Inferior parietal cortex (tissue), 1 donor: ENCODE data around the gene ARHGAP26.
A peak's percentile ranks its signal among the peaks of the same experiment; 100 is the strongest.

Experiments used
- DNase-seq: peaks from one replicate; pipeline ENCODE4 v3.0.0-alpha.2; 2016; ENCODE audit errors: extremely low spot score

The ARHGAP26 gene

DNA sequence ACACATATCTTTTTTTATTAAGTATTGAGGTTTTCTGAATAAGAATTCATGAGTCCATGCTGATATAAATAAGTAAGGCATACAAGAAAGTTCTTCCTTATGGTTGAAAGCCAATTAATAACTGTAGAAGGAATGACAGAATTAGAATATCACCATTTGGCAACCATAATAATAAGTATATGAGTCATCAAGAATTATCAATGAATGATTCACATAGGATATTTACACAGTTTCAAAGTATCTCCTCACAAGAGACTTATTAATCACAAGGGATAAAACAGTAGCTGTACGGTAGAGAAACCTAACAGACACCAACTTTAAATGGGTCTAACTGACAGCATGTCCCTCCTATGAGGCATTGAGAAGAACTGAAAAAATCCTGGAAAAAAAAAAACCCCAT, 471.7 kb downstream of the ARHGAP26 start:
- DNase-seq: no peak

DNA sequence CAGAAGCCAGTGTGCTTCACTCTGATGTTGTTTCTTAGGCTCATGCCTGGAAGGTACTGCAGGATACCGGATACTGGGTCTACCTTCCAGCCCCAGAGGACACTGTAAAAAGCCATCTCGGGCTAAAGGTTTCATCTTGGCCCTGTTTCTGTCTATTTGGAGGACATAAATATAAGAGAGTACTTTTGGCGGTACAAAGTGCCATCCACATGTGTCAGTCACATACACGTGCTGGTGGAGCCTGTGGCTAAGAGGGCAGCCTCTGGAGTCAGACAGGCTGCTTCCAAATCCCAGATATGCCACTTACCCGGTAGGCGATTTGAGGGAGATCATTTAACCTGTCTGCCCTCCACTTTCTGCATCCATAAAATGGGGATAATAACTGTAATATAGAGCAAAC, 472.9 kb downstream of the ARHGAP26 start:
- no peak for DNase-seq

GRCh38 chr5:143244000-143244736, 474.0 kb downstream of the ARHGAP26 start:
- DNase-seq: peak; percentile 19

DNA sequence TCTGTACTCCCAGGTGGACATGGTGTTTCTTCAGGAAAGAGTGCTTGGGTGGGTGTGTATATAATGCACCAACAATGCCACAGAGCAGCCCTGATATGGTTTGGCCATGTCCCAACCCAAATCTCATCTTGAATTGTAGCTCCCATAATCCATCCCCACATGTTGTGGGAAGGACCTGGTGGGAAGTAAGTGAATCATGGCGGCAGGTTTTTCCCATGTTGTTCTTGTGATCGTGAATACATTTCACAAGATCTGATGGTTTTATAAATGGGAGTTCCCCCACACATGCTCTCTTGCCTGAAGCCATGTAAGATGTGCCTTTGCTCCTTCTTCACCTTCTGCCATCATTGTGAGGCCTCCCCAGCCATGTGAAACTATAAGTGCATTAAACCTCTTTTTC, 474.8 kb downstream of the ARHGAP26 start:
- DNase-seq: no peak

DNA sequence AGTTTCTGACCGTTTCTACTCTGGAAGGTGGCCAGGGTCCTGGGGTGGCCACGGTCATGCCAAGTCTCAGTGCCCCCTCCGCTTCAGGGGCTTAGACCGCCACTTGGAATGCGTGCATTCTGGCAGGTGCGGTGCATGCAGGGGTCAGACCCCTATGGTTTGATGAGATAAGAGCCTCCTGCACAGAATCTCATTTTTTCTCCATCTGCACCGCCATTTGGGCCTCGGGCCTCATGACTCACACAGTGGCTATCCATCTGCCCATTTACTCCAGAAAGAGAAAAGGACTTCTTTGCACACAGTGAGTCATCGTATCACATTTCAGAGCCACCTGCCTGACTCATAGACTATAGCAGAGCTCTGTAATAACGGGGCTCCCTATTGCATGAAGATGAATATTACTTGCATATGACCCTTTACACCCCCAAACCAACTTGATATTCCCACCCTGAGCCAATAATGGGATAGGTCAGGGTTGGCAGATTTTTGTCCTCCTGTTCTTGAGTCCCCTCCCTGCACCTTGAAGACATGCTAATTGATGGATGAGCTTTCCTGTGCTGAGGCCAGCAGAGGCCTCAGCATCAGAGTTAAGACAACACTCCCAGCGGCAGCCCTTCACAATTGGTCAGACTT, 475.9 kb downstream of the ARHGAP26 start:
- DNase-seq: peak; percentile 67

DNA sequence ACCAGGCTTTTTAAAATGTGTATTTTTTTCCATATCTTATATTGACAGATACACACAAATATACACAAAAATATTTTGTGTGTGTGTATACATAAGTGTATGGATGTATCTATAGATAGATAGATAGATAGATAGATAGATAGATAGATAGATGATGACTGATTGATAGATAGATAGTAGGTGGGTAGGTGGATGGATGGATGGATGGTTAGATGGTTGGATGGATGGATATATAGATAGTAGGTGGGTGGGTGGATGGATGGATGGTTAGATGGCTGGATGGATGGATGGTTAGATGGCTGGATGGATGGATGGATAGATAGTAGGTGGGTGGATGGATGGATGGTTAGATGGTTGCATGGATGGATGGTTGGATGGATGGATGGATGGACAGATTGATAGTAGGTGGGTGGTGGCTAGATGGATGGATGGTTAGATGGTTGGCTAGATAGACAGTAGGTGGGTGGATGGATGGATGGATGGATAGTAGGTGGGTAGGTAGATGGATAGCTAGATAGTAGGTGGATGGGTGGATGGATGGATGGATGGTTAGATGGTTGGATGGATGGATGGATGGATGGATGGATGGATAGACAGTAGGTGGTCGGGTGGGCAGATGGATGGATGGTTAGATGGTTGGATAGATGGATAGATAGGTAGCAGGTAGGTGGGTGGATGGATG, 477.1 kb downstream of the ARHGAP26 start:
- no peak for DNase-seq

GRCh38 chr5:143248391-143248790, 478.2 kb downstream of the ARHGAP26 start:
- no peak for DNase-seq

DNA sequence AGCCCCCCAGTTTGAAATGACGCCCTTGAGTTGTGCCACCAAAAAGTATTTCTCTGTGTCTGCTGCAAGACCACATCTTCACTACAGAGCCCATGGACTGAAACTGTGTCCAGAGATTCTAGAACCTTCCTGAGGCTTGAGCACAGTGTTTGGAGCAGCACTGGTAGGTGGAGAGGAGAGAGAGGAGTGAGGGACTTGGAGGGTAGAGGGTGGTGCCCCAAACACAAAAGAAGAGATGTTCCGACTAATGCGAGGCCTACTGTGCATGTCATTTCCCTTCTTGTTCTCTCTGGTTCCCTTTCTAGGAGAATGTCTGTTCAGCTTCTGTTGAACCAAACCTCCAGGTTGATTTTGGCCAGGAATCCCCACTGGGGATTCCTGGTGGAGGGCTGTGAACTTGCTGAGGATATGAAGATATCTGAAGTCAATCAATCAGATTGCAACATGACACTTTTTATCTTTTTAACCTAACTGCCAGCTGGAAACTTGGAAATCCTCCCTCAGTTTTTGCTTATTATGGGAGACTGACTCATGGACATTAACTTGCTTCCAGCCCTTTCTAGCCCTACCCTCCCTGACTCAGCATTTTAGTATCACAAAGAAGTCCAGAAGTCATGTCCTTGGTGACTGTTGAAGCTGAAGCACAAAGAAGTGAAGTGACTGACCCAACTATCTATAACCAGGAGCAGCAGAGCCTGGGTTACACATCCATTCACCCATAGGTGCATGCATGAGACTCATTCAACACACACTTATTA, 478.8 kb downstream of the ARHGAP26 start:
- DNase-seq: no peak

DNA sequence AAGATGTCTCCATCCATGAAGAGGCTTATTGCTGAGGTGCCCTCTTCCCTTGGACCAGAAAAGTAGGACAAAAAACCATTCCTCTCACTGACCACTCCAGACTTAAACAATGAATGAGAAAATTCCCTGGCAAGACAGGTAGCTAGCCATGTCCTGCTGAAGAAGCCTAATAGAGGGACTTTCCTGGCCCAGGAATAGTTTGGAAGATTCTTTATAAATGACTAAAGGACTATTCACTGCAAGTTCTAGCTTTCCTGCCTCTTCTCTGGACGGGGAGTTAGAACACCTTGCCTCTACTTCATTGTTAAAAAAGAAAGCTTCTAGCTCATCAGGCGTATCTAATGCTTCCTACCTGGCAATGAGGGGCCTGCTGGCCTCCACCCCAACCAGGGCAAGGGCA, 479.7 kb downstream of the ARHGAP26 start:
- no peak for DNase-seq

GRCh38 chr5:143251190-143251589, 481.0 kb downstream of the ARHGAP26 start:
- no peak for DNase-seq

GRCh38 chr5:143251946-143252345, 481.8 kb downstream of the ARHGAP26 start:
- DNase-seq: no peak

DNA sequence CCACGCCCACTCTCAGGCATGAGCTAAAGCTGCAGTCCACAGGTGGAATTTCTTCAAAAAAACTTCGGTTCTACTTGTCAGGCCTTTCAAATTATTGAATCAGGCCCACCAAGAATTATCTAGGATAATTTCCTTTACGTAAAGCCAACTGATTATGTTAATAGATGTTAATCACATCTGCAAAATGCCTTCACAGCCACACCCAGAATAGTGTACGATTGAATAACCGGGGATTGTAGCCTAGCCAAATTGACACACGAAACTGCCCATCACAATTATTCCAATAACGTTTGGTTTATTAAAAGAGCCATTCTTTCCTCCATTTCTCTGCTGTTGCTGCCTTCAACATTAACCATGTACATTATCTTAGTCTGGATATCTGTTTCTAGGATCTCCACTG, 484.6 kb downstream of the ARHGAP26 start:
- no peak for DNase-seq

DNA sequence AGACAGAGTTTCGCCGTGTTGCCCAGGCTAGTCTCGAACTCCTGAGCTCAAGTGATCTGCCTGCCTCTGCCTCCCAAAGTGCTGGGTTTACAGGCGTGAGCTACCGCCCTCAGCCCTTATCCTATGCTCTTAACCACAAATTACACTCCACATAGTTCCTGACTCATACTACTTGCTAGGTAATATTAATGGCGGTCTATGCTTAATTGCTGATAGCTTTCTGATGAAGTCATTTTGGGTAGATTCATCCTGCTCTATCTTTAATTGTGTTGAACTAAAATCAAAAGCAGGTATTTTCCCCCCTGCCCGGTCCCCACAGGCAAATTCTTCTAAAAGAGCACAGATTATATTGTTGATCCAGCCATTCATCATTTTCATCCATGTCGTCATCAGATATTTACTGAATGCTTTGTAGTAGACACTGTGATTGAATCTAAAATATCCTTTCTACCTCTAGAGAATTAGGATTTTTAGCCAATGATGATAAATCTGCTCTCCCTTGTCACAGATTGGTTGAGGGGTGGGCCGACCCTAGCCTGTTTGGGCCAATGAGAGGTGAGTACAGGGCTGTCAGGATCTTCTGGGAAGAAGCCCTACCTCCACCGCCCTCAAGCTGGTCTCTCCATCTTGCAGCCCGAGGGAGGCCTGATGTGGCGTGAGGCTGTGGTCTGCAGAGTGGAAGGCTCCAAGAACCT, 488.5 kb downstream of the ARHGAP26 start:
- no peak for DNase-seq

GRCh38 chr5:143259254-143259605, 489.1 kb downstream of the ARHGAP26 start:
- no peak for DNase-seq

DNA sequence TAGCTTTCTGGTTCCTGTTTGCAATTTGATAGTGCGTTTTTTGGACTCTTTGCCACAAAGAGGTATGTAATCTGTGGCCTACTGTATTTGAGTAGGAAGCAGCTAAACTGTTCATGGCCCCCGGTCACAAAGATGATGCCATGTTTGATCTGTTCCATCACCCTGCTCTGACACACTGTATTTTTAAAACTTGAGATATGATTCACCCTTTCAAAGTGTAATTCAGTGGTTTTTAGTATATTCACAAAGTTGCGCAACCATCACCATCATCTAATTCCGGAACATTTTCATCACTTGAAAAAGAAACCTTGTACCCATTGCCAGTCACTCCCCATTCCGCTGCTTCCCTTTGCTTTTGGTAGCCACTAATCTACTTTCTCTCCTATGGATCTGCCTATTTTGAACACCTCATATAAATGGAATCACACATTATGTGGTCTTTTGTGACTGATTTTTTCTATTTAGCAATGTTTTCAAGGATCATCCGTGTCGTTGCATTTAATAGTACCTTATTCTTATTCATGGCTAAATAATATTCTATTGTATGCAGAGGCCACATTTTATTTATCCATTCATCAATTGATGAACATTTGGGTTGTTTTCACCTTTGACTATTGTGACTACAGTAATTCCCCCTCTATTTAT, 491.7 kb downstream of the ARHGAP26 start:
- no peak for DNase-seq

DNA sequence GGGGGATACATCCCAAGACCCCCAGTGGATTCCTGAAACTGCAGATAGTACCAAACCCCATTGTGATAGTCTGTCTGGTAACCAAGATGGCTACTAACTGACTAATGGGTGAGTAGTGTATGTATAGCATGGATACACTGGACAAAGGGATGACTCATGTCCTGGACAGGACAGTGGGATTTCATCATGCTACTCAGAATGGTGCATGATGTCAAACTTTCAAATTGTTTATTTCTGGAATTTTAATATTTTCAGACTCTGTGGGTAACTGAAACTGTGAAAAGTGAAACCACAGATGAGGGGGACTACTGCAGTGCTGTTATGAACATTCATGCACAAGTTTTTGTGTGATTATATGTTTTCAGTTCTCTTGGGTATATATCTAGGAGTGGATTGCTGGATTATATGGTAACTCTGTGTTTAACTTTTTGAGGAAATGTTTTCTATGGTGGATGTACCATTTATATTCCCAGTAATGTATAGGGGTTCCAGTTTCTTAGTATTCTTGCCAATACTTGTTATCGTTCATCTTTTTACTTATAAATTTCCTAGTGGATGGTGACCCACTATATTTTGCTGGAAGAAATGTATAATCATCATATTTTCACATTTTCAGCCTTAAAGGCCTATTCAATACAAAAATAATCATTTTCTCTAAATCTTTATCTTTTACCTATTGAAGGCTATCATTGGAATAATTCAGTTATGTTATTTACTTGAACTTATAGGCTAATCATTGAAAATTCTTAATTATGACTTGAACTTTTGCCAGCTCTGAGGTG, 492.4 kb downstream of the ARHGAP26 start:
- DNase-seq: no peak

DNA sequence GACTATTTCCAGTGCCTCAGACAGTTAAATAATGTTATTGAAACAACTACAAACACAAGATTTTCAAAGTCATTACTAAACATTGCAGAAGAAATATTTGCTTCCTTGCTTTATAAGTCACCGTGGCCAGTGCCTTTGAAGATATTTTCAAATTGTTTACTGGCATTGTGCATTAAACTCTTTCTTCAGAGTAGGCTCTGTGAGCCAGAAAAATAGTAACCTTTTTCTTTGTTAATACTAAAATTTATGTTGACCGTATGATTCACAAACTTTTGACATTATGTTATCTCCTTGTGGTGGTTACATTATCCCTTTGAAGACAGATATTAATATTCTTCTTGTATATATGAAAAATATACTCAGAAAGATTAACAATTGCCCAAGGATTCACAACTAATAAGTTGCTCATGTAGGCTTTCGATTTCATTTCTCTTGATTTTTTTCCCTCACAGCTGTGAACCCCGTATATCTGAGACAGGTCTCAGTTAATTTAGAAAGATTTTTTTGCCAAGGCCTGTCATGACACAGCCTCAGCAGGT, 493.2 kb downstream of the ARHGAP26 start:
- DNase-seq: no peak

GRCh38 chr5:143265995-143266394, 495.8 kb downstream of the ARHGAP26 start:
- no peak for DNase-seq

- no peak for DNase-seq
Observed at GRCh38 chr5:143267186-143267585, 497.0 kb downstream of the ARHGAP26 start.

DNA sequence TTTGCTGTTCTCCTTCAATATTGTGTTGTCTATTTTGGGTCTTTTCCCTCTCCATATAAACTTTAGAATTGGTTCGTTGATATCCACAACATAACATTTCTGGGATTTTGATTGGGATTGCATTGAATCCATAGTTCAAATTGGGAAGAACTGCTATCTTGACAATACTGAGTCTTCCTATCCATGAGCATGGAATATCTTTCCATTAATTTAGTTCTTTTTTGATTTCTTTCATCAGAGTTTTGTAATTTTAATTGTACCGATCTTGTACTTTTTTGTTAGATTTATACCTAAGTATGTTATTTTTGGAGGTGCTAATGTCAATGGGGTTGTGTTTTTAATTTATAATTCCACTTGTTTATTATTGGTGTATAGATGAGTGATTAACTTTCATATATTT, 498.2 kb downstream of the ARHGAP26 start:
- DNase-seq: no peak
